ENCODE data around the gene PPP3CA.
A peak's percentile ranks its signal among the peaks of the same experiment; 100 is the strongest.

The PPP3CA gene

DNA sequence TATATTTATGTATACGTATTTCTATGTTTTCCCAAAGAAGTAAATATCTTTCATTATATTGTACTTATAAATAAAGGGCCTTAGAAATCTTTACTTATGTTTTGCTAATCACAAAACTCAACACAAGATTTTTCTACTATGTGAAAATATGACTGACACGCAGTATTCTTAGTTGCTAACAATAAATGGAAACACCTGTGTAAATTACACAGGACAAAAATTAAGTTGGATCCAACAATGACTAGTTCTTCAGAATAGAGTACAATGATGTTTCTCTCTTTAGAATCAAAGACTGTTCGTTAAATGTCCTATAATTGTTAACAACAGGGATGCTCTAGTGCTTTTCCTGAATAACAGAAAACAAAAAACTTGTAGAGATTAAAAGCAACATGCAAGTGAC is 96.1 kb downstream of the PPP3CA start:
- no peak for DNase-seq

DNA sequence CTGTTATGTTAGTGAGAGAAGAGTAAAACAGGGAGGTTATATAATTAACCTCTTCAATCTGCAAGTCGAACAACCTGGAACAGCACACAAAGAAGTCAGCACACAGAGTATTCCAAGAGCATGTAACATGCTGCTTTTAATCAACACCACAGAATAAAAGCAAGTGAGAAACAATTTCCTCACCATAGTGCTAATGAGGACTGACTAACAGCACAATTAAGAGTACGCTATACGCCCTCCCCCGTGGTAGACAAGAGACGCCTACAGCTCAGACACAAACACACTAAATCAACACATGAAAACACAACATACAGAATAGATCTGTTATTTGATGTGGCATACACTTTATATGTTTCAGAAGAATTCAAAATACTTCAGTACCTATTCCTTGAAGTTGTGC is 103.0 kb downstream of the PPP3CA start:
- no peak for DNase-seq

DNA sequence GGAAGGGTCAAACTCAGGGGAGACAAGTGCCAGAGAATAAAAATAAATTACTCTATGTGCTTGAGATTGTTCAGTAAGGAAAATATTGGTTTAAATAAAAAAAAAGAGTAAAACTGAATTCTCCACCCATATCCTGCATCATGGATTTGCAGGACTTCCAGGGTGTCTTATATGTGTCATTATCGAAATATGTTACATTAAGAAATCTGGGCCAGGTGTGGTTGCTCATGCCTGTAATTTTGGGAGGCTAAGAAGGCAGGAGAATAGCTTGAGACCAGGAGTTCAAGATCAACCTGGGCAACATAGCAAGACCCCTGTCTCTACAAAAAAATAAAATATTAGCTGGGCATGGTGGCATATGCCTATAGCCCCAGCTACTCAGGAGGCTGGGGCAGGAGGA is 104.9 kb downstream of the PPP3CA start:
- no peak for DNase-seq

DNA sequence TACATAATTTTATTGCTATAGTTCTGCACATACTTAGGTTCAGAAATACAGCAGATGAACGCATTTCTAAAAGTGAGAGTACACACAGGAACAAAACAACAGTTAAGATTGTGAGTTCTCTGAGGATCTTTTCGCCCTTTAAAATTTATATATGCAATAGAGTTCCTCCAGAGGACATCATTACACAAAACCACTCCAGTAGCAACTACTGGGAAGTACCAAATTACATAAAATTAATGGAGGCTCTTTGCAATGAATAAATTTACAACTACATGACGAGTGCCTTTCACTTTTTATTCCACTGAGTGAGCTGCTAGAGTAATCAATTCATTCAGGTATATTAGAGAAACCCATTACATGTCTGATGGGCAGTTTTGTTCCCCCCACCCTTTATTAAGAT is 107.2 kb downstream of the PPP3CA start:
- peak; percentile 42 to 51 for DNase-seq

DNA sequence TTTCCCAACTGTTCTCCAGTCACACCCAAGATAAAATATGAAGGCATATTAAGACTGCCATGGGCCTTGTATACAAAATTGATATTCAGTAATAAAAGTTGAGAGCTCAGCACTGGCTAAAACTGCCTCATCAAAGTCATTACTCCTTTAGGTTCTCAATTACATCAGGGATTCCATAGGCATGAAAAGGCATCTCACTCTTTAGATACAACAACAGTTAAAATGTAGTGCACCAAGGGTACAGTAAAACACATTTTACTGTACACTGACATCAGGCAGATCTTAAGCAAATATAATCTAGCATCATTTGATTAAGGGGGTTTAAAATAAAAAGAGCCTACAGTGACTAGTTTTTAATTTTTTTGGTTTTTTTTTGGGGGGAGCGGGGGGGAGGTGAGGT is 107.7 kb downstream of the PPP3CA start:
- no peak for DNase-seq

DNA sequence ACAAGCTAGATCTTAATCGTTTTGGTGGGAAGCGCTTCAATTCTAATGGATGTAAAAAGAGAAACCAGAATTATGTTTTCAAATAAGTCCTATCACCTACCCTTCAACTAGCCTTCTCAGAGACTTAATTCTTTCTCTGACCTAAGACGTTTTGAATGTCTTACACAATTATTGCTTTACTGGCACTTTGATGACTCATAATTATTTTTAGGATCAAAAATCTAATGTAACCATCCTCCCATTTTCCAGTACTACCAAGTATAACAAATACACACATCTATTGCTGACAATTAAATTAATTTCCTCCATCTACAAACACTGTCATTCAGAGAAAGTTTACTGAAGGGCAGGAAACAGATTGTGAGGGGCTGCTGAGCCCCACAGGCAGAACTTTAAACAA is 108.6 kb downstream of the PPP3CA start:
- peak; percentile 16 to 41 for DNase-seq

DNA sequence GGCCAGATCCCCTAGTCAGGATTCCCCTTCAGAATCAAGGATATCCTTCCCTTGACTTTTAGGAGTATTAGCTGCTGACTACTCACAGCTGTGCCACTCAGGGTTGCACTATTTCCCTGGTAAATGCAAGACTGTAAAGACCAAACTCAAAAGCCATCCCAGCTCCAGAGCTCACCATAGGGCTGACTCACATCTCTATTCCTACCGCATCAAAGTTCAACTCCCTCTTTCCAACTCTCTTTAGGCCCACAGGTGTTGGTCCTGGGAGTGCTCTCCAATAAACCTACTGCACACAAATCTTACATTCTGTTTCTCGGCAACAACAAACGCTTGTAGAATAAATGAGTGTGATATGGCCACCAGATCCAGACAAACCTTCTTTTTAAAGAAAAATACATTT is 109.6 kb downstream of the PPP3CA start:
- no peak for DNase-seq

DNA sequence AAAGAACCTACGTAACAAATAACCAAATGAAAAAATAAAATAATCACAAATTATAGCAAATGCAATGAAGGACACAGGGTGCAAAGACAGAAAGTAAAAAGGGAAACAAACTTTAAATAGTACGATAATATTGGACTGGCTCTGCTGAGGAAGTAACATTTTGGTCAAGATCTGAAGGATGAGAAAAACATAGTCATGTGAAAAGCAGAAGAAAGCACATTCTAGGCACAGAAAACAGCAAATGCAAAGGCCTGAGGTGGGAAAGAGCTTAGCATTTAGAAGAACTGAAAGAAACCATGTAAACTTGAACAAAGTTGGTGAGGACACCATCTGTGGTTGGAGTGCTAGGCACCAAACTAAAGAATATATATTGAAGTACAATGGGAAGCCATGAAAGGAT is 111.2 kb downstream of the PPP3CA start:
- DNase-seq: peak in 1 of 2 donors; percentile 27

DNA sequence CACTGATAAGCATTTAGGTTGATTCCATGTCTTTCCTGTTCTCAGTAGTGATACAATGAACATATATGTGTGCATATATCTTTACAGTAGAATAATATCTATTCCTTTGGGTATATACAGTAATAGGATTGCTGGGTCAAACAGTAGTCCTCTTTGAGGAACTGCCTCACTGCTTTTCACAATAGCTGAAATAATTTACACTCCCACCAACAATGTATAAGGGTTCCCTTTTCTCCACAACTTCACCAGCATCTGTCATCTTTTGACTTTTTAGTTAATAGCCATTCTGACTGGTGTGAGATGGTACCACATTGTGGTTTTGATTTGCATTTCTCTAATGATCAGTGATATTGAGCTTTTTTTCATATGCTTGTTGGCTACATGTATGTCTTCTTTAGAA is 113.2 kb downstream of the PPP3CA start:
- peak; percentile 55 to 56 for DNase-seq

DNA sequence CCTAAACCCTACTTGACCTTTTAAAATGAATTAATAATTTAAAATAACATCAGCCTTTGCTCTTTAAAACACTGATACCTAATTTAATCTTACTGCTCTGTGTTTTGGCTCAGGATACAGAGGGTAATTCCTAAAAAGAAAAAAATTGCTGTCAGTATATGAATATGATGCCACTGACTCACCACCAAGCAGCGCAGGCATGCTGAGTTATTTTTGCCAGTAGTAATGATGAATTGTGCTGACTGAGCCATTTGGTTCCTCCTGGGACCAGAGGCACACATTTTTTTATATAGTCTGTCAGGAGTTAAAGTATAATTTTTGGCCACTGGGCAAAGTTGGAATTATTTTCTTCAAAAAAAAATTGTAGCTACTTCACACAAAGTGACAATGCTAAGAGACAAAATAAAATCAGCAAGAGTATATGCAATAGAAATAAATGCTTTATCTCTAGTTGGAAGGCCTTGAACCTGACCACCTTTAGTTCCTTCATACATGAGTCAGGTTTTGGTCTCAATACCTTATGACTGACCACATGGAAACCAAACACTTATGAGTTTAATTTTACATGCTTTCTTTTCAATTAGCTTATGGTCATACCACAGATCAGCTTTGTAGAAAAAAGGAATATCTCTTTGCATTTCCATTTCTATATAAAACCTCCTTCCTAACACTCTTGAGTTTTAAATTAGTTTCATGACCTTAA is 115.1 kb downstream of the PPP3CA start:
- DNase-seq: peak; percentile 55 to 62

DNA sequence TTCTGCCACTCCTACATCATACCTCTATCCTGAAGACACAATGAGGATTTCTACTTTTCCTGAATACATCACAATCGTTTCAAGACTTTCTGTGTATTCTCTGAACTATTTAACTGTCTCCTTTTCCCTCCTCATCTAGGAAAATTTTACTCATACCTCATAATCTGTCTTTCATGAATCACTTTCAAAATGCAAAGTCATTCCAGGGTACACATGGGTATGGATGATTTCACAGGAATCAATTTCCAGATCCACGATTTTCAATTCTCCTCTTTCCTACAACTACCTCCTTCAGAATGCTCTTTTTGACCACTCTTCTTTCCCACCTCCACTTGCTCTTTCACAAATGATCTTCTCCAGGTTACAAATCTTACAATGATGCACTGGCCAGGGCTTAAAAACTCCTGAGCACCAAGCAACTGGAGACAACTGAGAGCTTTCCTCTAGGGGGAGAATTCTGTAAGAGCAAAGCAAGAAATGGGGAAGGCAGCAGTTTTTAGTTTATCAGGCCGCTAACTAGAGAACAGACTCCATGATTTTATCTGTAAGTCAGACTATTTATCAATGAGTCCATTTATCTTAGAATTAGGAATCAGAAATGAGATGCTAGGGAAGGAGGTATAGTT is 116.4 kb downstream of the PPP3CA start:
- no peak for DNase-seq

DNA sequence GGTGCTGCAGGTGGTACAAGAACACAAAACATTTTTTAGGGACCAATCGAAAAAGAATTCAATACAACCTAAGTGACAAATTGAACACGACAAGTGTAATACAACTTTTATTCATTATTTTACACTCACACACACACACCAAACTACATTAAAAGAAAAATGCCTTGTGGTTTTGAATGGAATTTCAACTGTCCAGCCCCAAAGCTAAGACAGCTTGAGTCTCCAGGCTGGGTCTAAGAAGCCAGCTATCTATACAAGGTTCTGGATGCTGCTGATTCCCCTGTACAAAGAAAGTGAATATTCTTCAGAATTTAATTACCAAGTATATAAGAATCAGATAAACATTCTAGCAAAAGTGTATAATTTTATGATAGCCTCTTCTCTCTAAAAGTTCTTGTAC is 118.2 kb downstream of the PPP3CA start:
- DNase-seq: no peak

DNA sequence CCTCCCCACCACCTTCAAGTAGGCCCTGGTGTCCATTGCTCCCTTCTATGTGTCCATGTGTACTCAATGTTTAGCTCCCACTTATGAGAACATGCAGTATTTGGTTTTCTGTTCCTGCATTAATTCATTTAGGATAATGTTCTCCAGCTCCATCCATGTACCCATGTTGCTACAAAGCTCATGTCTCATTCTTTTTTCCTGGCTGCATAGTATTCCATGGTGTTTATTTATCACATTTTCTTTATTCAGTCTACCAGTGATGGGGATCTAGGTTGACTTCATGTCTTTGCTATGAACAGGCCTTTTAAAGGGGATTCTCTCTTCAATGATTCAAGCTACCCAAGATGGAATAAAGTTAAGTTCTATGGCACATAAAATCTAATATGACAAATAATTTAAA is 119.6 kb downstream of the PPP3CA start:
- DNase-seq: no peak

DNA sequence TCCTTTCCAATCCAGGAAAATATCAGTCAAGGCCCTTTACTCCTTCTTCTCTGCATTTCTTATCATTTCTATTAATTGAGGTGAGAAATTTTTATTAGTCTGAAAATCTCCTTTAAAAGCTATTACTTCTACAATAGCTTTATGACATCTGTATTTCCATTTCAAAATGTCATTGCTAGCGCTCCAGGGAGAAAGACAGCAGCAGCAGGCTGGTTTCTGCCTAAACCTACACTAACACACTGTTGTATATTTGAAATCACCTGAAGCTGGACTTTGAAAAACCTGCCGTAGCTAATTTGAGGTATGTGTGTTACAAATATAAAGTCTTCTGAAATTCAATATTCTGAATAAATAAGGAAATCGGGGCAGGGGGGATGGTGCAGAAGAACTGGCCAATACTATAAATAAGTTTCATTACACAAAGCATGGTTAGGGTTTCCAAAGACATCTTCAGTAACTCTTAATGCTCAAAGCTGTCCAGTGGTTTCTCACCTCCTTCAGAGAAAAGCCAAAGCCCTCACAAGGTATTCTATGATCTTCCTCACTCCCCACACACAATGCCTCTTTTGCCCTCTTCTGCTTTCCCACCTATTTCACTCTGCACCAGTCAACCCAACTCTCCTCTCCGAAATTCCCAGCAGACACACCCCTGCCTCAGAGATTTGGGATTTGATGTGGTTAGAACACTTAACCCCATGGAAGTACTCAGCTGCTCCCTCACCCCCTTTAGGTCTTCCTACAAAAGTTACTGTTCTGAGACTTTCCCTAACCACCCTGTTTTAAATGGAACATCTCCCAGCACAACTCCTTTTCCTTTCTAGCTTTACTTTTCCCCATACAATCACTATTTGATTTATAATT is 122.7 kb downstream of the PPP3CA start:
- DNase-seq: no peak

DNA sequence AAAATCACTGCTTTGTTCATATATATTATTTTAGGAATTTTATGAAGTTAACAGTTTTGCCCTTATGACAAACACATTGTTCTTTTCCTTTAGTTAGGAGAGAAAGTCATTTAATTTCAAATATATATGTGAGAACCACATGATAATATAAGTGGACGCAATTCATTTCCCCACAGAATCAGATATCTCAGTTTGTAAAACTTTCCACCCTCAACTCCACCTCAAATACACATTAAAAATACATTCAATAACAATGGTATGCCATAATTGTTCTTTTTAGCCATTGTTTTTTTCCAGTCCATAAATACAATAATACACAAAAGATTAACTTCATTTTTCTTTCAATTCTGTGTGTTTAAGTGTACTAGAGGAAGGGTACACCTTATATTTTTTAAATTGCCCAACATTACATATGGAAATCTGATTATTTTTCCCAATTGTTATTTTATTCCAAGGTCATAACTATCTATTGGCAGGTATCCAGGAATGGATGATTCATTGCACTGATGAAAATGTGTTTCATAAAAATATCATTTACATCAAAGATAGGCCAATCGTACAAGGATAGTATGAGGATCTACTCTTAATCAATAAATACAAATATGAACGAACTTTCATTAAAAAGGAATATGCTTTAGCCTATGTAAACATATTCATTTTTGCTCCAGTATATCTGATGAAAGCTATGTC is 125.0 kb downstream of the PPP3CA start:
- no peak for DNase-seq

DNA sequence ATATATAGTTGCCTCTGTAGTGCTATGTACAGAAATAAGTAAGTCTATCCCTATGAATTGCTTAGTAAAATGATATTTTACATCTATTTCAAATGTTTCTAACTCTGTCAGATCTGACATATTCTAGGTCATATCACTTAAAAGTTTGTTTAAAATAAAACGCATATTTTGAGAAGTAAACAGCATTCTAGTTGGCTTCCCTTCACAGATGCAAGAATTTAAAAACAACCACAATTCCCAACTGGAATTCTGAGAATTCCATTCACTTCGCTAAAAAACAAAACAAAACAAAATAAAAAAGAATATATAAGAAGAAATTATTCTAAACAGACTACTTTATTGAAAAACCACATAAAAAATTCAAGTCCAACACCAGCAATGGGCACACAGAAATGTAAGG is 126.0 kb downstream of the PPP3CA start:
- no peak for DNase-seq

DNA sequence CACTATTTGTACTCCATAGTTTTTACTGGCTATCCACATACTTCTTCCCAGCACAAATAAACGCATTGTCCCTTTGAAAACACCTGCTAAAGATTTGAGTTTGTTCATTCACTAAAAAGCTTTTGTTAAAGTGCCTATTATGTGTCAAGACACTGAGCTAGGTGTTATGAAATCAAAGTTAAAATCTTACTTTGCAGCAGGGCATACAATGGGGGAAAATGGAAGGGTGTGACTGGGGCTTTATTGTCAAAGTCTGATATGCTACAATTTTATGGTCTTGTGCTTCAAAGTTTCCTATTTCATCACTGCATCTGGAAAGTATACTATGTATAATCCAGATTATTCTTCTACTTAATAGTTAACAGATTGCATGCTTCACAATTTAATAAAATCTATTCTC is 128.4 kb downstream of the PPP3CA start:
- DNase-seq: no peak

DNA sequence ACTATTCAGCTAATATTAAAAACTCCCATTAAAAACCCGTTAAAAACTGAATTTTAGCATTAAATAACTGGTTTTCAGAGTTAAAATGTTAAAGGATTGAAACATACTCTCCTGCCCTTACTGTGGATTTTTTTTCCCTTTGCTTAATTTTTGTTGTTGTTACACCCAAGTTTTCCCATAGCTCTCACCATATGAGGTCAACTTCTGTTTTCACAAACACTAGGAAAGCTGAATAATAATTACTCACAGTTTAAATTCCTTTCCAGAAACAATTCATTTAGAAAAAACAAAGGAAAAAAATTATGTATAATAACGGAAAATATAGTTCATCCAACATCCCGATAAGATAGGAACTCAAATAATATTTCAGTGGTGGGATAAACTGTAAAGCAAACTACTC is 129.0 kb downstream of the PPP3CA start:
- no peak for DNase-seq

DNA sequence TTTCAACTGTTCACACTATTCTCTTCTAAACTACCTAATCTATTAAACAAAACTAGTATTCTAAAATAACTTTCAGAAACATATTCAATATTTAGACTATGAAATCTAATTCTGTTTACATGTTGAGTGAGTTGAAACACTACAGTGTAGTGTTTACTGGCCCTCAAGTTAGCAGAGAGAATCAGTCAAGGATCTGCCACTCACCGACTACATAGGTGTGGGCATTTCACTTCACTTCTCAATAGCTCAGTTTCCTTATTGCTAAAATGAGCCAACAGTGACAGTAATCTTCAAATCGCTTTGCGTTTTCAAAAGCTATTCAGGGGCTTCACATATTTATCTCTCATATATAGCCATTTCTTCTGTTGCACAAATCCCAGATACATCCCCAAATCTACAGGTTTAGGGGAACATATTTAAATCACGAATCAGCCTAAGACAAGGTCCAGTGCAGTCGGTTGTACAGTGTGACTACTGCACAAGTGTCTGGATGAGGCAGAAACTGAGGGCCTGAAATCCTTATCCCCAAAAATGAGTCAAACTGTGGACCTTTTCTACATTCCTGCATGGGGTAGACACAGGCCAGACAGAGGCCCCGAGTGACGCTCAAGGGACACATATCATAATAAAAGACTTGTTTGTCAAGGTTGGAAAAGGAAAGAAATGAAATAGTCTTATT is 129.8 kb downstream of the PPP3CA start:
- no peak for DNase-seq

DNA sequence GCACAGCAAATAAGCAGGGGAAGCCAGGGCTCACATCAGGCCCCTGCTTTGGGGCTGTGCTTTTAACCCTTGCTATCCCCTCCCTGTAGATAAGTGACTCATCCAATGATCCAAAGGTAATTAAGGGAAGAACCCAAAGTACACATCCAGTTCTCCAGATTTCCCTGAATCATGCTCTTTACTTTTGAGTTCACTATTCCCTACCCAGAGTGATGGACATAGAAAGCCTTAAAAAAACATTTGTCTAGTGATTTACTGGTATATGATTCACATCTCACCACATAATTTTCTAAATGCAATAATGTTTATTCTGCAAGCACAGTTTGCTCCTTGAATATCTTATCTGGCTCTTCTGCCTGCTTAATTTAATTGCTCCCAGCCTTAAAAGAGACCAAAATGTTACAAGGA is 136.2 kb downstream of the PPP3CA start:
- DNase-seq: no peak

DNA sequence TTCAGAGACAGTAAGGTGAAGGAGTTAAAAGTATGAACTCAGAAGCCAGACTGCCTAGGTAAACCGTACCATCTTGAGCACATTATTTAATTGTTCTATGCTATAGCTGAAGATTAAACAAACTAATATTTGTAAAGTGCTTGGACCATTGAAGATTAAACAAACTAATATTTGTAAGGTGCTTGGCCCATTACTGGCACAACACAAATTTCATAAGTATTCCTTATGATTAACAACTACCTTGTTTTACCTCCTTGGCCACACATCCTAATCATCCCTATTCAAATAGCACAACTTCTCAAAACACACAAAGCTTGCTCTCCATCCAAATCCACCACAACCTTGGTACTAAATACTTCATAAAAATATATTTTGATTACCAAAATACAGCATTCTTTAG is 137.0 kb downstream of the PPP3CA start:
- no peak for DNase-seq

DNA sequence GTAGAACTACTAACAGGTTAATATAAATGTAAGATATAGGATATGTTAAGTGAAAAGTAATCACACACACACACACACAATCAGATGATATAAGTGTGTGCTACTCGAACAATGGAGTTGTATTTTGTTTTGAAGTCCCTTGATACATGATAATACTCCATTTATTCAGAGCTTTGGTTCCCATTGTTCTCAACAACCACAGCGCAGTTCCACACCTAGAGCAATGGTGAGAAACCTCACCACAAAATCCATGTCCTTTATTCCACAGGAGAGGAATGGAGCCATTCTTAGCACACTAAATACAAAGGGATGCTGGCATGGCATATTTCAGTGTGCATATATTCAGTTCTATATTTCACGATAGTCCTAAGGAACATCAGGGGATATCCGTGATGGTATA is 139.2 kb downstream of the PPP3CA start:
- DNase-seq: no peak

DNA sequence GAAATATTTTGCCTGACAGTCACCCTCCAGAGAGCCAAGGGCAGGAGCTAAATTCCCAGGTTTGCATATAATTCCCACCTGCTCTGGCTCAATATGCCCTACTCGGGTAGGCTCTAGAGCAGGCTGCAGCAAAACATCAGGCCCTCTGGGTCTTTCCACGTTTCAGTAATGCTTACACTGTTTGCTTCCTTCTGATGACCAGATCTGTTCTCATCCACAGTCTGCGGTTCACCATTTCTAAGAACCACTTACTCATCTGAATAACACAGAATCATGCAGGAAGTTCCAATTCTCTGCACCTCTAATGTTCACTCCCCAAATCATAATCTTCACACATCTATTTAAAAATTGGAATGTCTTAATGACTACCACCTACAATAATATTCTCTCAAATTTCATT is 141.4 kb downstream of the PPP3CA start:
- peak; percentile 82 to 85 for DNase-seq
